AG04449 (cell line): ENCODE results near the gene NAV2.
"Not testable (repeated sequence)": the region's sequence is repeated elsewhere in the genome, so short reads cannot be mapped to it uniquely, and the experiment has no call there.

Experiments
- CTCF ChIA-PET: fragments of 350-600 bp; formaldehyde crosslinking; extraction: SDS; loops from one replicate; lab custom pipeline; 2021; ENCODE audit warnings: antibody characterized with exemption; lab: Yijun Ruan, JAX
- POLR2A ChIA-PET: fragments of 400-600, 350-600 bp; formaldehyde crosslinking; extraction: SDS; loops from one replicate; lab custom pipeline; 2020; ENCODE audit warnings: antibody characterized with exemption, inconsistent platforms; lab: Yijun Ruan, JAX
- DNase-seq: peaks from one replicate; pipeline ENCODE4 v3.0.0-alpha.2; 2010; ENCODE audit warnings: low read depth, low spot score
- H3K4me3 ChIP-seq: 2 replicates; pipeline ENCODE4 v1.5.1; 2011; ENCODE audit warnings: low read depth, mild to moderate bottlenecking, control low read depth, low read length
- TF ChIP-seq, protein P1 (sequence below): IDR thresholded peaks from one replicate; pipeline ENCODE4 v1.5.1; 2011; ENCODE audit warnings: mild to moderate bottlenecking, moderate library complexity, low read length, control low read depth, inconsistent platforms; ENCODE audit not compliant: insufficient read depth; ENCODE audit errors: missing control alignments

NAV2 gene

DNA sequence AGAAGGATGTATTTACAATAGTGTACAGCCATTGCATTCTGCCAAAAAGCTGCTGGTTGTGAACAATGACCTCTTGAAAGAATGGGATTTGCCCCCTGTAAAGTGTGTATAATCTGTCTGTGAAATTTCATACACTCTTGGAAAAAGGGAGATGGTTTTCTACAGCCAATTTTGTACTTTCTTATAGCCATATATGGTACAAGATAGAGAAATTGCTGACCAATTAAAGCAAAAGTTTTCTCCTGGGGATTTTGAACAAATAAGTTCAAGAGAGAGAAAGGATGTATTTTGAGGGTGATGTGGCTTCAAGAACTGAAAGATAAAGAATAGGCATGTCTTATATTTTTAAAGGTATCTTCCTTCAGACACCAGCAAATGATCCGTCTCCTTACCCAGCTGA is 211.0 kb downstream of the NAV2 start:
- ChIA-PET POLR2A (no interaction called here), CTCF (interaction anchor here (0.7 to 8.3 kb wide), 6 partner anchors 10 to 205 kb away, joined by 3 to 66 read pairs (median 6); no protein-coding TSS in a partner anchor)

DNA sequence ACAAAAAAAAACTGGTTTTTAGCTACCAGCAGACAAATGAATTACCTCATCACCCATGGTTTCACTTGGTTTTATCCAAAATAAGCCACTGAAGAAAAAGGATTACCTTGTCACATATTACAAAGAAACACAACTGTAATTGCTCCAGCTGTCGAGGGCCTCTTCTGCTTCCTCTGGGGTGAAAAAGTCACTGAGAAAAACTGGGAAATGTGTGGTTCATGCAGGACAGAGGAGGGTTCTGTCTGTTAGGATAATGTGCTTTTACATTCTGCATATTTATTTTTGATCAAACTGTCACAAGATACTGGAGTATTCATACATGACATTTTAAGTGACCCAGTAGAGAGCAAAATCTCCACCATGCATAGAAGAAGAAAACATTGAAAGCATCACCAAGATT is 211.7 kb downstream of the NAV2 start:
- H3K4me3 ChIP-seq = no peak overlapping the region
- TF ChIP-seq, protein P1, sequence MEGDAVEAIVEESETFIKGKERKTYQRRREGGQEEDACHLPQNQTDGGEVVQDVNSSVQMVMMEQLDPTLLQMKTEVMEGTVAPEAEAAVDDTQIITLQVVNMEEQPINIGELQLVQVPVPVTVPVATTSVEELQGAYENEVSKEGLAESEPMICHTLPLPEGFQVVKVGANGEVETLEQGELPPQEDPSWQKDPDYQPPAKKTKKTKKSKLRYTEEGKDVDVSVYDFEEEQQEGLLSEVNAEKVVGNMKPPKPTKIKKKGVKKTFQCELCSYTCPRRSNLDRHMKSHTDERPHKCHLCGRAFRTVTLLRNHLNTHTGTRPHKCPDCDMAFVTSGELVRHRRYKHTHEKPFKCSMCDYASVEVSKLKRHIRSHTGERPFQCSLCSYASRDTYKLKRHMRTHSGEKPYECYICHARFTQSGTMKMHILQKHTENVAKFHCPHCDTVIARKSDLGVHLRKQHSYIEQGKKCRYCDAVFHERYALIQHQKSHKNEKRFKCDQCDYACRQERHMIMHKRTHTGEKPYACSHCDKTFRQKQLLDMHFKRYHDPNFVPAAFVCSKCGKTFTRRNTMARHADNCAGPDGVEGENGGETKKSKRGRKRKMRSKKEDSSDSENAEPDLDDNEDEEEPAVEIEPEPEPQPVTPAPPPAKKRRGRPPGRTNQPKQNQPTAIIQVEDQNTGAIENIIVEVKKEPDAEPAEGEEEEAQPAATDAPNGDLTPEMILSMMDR = no peak
- POLR2A ChIA-PET = no interaction called here
- no peak for DNase-seq
- CTCF ChIA-PET = interaction anchor here (0.7 to 8.3 kb wide), 6 partner anchors 9 to 204 kb away, joined by 3 to 66 read pairs (median 5); no protein-coding TSS in a partner anchor

More for the DNA sequence above, 211.0 kb downstream of the NAV2 start:
- DNase-seq = no peak
- no peak overlapping the region for H3K4me3 ChIP-seq
- TF ChIP-seq, protein P1 = no peak

DNA sequence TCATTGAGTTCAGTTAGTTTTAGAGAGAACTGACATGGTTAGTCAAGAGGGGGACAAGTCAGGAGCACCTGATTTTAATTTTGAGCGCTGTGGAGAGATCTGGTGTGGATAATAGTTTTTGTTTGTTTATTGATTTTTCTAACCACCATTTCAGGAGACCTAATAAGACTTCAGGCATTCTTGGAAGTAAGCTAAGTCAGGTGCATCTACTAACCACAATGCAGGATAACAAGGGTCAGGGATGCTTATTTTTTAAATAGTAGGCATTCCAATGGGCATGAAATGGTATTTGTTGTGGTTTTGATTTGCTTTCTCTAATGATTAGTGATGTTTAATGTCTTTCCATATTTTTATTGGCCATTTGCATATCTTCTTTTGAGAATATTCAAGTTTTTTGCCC is 212.1 kb downstream of the NAV2 start:
- ChIA-PET CTCF (interaction anchor here (0.7 to 8.3 kb wide), 7 partner anchors 9 to 204 kb away, joined by 3 to 66 read pairs (median 3); no protein-coding TSS in a partner anchor), POLR2A (no interaction called here)
- TF ChIP-seq, protein P1 = no peak
- DNase-seq = no peak
- H3K4me3 ChIP-seq = no peak overlapping the region

DNA sequence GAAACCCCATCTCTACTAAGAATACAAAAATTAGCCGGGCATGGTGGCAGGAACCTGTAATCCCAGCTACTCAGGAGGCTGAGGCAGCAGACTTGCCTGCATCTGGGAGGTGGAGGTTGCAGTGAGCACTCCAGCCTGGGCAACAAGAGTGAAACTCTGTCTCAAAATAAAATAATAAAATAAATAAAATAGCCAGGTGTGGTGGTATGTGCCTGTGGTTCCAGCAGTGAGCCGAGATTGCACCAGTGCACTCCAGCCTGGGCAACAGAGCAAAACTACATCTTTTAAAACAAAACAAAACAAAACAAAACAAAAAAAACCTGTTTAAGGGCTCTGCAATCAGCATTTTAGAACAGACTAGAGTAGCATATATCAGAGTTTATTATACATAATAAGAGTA is 214.8 kb downstream of the NAV2 start:
- POLR2A ChIA-PET, DNase-seq, H3K4me3 ChIP-seq: not testable (repeated sequence)
- CTCF ChIA-PET = interaction anchor here (0.7 to 3.0 kb wide), 8 partner anchors 9 to 205 kb away, joined by 3 to 12 read pairs (median 8); no protein-coding TSS in a partner anchor

DNA sequence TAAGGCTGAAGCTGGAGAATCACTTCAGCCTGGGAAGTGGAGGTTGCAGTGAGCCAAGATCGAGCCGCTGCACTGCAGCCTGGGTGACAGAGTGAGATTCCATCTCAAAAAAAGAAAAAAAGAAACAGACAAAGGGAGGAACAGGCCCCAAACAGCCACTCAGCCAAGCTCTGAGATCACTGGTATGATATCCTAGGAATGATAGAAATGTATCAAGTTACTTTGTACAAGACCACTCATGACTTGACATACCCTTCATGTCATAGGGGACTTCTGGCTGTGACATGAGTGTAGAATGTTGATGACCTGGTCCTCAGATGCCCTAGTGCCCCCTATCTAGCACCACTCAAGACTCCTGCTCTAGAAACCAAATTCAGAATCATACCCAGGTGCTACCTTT is 216.5 kb downstream of the NAV2 start:
- no peak for DNase-seq
- H3K4me3 ChIP-seq = no peak overlapping the region
- TF ChIP-seq, protein P1 = no peak
- CTCF ChIA-PET = interaction anchor here (0.7 to 3.0 kb wide), 8 partner anchors 9 to 457 kb away, joined by 3 to 12 read pairs (median 8); no protein-coding TSS in a partner anchor
- POLR2A ChIA-PET = interaction anchor here (1.1 kb wide), 1 partner anchor 10 kb away, joined by 7 read pairs; no protein-coding TSS in a partner anchor

DNA sequence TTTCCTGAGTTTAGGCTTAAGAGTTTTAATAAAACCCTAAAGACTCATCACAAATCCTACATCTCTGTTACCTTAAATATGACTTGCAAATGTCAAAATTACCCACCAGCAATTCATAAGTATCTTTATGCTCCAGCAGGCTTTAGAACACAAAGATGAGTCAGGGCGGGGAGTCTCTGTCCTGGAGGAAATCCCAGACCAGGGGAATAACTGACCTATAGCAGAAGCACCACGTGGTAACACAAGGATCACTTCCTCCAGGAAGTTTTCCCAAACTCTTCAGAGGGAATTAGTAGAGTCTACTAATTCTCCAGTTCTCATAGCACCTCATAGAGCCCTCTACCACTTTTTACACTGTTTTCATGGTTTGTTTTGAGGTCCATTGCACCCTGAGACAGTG is 217.0 kb downstream of the NAV2 start:
- no peak overlapping the region for H3K4me3 ChIP-seq
- ChIA-PET CTCF (interaction anchor here (1.1 to 8.9 kb wide), 8 partner anchors 7 to 426 kb away, joined by 4 to 119 read pairs (median 10); no protein-coding TSS in a partner anchor), POLR2A (no interaction called here)
- DNase-seq = no peak
- TF ChIP-seq, protein P1 = no peak
